HG02759 (cell line): ENCODE measurements around the gene LATS2.

Source experiments
- ATAC-seq: cut with Tn5 transposase; IDR thresholded peaks from one replicate; pipeline ENCODE4 v1.9.1; 2021; ENCODE audit warnings: mild to moderate bottlenecking, moderate library complexity; ENCODE audit not compliant: unreplicated experiment

LATS2 gene

DNA sequence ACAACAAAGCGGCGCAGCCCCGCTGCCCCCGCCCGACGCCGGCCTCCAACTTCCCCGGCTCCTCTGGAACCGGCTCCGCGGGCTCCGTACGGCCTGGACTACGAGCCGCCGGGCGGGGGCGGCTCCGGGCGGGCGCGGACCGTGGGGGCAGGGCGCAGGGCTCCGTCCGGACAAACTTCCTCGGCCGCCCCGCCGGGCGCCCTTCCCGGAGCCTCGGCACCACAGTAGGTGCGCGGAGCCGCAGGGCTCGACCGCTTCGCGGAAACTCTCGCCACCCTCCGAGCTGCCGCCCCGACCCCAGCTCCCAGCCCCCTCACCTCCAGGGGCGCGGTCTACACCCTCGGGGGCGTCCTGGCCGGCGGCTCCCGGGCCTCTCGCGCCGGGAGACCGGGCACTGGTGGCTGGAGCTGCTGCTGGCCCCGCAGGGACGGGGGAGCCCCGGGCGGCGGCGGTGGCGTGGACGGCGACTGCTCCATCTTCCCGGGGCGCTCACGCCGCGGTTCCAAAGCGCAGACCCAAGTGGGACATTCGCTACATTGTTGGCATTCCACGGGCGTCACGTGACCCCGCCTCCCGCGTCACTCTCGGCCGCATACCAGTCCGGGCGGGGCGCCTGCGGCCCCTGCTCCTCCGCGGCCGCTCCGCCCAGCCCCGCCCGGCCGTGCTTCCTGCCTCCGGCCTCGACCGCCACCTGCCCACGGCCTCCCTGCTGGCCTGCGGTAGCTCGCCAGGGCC, at the start of gene LATS2:
Gene LATS2 (minus strand): TSS at position 558 of the 735 bp plus-strand sequence. CDS start 15,560 bp downstream, outside the sequence.
- ATAC-seq: peak; percentile 90

DNA sequence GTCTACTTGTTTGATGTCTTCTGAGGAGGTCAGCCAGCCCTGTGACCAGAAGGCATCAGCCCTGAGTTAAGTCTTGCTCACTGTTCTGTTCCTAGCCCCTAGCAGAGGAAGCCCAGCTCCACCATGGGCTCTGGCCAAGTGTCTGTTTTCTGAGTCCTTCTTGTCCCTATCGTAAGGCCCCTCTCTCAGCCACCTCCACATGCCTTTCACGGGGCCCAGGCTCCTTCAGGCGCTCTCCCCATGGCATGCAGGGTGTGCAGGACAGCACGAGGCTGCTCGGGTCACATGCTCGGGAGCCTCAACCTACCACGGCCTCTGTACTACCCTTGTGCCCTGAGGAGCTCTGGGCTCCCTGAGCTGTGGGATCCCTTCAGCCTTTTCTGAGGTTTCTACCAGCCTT, 47.8 kb upstream of the LATS2 start:
- no peak for ATAC-seq

DNA sequence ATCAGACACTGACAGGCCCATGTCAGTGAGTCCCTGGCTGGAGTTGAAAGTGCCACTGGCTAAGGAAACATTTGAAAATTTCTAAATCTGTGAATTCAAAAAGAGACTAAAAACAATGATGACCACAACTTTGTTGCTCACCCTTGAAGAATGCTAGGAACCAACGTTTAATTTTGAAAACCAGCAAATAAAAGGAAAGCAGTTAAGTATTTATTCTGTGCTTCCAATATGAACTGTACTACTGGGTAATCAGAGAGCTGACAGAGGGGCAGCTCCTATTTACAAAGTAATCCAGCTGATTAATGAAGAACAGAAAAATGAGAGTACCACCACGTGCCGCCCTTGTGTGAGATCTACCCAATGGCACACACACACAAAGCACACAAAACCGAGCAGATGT, 44.7 kb upstream of the LATS2 start:
- ATAC-seq: no peak

DNA sequence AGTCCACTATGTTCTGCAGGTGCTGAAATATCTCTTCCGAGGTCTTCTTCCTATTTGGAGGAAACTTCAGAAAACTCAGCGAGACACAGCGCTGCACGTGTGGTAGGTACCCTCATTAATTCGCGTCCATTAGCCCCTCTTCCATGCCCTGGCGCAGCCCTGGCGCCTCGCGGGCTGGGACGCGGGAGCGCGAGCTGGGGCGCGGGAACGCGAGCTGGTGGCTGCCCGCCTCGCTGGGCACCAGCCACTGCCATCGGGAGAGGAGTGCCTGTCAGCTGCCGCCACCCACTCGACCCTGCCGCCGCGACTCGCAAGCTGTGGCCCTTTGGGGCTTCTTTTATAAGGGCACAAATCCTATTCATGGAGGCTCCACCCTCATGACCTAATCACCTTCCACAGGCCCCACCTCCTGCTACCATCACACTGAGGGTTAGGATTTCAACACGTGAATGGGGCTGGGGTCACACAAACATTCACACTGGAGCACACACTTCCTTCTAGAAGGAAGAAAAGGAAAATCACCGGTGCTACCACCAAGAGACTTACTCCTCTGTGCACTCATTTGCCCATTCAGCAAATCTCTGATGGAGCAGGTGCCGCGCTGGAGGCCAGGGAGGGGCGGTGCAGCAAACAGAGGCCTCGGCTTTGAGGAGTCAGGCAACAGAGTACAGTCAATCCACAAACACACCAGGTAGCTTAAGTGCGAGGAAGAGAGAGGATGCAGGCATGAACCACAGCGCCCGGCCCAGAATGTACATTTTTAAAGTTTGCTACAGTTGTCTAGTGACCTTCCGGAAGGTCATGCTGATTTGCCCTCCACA, 43.0 kb upstream of the LATS2 start:
- ATAC-seq: no peak

DNA sequence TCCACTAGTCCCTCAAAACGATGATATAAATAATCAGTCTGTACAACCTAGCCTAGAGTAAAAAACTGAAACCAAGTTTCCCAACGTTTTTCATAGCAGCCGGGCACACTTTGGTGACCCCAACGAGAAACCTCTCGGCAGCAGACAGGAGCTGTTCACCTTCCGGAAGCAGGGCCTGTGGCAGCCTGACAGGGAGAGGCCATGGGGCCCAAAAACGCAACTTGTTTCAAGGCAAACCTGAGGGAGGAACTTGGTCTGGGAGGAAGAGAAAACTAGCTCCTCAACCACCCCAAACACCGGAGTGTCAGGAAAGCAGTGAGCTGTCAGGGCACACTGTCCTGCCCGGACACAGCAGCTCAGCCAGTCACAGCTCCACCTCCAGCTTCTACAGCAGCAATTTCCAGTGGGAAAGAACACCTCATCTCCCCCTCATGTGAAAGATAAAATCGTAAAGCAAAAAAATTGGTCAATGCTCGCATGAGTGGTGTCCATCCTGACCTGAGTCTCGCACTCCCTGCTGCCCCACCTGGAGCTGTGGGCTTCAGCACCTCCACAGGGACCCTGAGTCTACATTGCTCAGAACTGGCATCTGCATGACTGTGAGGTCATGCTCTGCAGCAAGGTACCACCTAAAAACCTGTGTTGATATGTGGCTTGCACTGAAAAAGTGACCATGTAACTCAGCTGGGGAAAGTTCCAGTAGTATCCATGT, 40.6 kb upstream of the LATS2 start:
- no peak for ATAC-seq

DNA sequence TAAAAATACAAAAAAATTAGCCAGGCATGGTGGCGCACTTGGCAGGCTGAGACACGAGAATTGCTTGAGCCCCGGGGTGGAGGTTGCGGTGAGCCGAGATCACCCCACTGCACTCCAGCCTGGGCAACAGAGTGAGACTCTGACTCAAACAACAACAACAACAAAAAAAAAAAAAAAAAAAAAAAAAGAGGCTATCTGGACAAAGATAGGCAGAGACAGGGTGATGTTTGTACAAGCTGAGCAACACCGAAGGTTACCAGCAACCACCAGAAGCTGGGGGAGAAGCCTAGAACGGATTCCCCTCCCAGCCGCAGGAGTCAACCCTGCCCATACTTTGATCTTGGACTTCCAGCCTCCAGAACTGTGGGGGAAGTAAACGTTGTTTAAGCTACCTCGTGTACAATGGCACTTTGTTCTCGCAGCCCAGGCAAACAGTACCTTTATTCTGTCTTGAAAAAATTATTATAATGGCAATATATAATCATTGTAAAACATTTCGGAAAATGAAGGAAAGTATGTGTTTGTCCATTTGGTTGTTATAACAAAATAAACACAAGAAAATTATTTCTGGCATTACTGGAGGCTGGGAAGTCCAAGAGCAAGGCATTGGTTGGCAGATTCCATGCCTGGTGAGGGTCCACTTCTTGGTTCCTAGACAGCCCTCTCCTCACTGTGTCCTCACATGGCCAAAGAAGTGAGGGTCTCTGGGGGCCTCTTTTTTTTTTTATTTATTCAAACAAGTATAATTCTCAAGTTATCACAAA, 39.8 kb upstream of the LATS2 start:
- no peak for ATAC-seq

DNA sequence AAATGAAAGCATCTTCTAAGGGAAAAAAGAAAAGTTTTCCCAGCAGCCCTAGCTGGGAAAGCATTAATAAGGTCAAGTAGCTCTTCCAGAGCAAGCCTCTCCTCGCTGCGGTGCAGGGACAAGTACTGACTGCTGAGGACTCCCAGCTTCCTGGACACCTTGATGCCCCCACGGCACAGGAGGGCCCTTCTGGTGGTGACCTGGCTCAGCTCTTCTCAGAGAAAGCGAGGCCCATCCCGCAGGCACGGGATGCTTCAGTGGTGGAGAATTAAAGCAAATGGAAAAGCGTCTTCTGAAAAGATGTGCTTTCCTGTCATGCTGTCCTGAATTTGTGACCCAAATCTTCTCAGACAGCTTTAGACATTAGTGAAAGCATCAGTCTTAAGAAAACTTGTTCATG, 38.8 kb upstream of the LATS2 start:
- ATAC-seq: no peak

DNA sequence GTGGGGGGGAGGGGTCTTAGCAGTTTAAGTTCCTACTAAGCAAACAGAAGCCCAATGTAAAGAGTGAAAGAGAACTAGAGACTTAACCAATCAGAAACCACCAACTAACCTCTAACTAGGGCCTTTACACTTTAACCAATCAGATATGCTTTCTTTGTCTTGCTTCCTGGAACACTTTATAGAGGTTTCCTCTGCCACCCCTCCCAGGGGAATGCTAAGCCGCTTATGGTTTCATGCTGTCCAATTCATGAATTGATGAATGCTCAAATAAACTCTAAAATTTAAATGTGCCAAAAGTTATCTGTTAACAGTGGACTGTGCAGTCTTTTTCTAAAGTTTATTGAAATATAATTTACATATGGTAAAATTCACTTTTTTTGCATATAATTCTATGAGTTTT, 33.9 kb upstream of the LATS2 start:
- ATAC-seq: no peak

DNA sequence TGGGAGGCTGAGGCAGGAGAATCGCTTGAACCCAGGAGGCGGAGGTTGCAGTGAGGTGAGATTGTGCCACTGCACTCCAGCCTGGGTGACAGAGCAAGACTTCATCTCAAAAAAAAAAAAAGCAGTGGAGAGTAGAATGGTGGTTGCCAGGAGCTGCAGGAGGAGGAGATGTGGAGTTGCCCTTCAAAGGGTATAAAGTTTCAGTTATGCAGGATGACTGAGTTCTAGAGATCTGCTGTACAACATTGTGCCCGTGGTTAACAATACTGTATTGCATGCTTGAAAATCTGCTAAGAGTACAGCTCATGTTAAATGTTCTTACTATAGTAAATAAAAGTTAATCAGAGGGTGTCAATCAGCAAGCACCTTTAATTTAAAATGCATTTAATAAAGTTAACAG, 28.4 kb upstream of the LATS2 start:
- no peak for ATAC-seq

DNA sequence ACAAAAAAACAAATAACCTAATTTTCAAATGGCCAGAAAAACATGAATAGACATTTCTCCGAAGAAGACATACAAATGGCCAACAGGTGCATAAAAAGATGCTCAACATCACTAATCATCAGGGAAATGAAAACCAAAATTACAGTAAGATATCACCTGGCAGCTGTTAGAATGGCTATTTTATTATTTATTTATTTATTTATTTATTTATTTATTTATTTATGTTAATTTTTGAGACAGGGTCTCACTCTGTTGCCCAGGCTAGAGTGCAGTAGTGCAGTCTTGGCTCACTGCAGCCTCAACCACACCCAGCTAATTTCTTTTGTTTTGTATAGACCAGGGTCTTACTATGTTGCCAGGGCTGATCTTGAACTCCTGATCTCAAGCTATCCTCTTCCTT, 27.1 kb upstream of the LATS2 start:
- ATAC-seq: no peak

DNA sequence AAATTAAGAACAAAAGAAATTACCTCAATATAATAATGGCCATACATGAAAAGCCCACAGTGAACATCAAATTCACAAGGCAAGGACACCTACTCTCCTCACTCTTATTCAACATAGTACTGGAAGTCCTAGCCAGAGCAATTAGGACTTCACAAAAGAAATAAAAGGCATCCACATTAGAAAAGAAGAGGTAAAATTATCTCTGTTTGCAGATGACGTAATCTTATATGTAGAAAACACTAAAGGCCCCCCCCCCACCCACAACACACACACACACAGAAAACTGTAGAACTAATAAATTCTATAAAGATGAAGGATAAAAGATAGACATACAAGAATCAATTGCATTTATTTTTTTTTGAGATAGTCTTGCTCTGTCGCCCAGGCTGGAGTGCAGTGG, 25.5 kb upstream of the LATS2 start:
- no peak for ATAC-seq

DNA sequence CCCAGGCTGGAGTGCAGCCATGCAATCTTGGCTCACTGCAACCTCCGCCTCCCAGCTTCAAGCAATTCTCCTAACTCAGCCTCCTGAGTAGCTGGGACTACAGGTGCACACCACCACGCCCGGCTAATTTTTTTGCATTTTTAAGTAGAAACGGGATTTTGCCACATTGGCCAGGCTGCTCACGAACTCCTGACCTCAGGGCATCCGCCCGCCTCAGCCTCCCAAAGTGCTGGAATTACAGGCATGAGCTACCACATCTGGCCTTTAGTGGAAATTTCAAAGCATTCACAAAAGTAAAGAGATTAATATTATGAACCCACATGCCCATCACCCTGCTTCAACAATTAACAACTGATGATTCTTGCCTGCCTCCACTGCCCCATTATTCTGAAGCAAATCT, 20.5 kb upstream of the LATS2 start:
- ATAC-seq: no peak

DNA sequence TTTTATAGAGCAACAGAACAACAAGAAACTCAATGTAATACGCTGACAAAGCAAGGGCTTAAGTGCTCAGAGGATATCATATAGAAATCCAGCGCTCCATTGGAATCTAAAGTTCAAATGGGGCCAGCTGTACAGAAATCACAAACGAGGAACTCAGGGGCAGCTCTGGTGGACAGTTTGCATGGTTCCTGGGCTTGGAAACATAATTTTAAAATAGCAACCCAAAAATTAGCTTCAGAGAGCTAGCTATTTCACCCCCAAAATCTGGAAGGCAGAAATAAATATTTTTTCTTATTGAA, 19.2 kb upstream of the LATS2 start:
- ATAC-seq: no peak

DNA sequence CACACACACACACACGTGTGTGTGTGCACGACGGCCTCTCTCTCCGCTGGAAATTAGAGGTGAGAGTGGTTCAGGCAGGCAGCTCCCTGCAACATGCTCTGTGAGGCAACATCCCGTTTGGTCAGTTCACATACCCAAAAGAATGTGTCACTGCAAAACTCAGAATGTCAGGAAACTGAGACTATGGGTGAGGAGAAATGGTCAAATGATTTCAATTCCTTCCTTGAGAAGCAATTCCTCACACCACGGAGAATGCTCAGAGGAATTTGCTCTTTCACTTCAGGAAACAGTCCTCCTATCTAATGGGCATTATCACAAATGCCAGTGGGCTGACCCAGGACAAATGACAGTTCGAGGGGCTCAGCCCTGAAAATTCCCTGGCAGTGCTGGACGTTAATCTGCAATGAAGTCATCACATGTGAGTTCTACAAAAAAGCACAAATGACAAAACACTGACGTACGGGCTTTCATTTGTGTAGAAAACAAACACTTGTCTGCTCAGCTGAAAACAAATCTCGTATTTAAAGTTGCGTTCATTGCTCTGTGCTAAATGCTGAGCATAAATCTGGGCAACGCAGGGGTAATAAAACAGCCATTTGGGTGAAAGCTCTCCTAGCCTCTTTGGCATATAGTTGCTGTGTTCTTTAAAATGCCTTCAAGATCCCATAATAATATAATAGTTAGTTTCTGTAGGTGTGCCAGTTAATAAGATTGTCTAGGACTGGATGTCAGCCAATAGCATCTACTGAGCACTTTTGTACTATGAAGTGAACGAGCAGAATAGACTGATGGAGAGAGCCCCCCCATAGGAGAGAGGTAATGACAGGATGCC, 18.6 kb upstream of the LATS2 start:
- ATAC-seq: no peak

DNA sequence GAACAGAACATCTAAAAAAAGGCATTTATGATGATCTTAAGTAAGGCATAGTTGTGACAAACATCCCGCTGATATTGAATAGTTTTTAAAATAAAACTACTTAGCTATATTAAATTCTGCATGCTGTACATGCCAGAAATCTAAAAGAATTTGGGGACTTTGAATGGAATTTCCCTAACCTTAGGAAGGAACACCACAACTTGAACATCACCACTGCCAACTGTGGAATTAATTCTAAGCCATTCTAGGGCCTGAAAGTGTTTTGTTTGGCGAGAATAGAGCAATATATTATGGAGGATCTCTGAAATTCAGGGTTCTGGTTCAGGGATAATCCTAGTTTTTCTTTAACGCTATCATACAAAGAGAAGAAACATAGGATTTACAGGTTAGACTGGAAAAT, 17.8 kb upstream of the LATS2 start:
- no peak for ATAC-seq

DNA sequence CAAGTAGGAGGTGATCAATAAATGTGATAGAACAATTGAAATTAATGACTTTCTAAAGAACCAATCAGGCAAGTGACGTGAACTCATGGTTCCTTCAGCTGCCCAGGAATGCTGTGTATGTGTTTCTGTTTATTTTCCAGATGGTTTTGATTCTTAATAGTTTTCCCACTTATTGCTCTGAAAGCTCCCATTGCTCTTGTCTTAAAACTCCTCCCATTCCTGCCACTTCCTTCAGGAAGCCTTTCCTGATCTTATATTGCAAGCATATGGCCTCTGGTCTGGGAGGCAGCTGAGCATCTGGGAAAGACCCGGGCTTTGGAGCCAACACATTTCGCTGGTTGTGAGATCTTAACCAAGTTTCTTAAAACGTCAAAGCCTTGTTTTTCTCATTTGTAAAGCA, 17.1 kb upstream of the LATS2 start:
- no peak for ATAC-seq

DNA sequence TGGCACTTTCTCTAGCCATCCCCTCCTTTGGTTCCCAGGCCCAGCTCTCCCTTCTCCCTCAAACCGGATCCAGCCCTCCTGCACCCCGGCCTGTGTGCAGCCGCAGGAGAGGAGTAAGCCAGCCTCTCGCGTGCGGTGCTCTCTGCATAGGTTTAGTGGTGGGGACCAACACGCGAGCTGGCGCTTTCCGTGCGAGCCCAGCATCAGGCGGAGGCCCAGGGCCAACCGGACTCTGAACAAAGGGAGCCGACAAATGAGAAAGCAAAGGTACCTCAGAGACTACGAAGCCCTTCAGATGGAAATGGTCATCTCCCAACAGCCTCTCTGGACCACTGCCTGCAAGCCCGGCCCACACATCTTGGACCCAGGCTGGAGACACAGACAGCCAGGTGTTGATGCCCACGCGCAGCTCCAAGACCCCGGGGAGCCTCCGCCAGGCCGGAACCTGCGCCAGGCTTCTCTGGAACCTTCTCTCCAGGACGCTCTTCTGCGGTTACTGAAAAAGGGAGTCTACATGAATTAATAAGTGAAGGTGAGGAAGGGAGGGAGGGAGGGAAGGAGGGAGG, 16.5 kb upstream of the LATS2 start:
- no peak for ATAC-seq

DNA sequence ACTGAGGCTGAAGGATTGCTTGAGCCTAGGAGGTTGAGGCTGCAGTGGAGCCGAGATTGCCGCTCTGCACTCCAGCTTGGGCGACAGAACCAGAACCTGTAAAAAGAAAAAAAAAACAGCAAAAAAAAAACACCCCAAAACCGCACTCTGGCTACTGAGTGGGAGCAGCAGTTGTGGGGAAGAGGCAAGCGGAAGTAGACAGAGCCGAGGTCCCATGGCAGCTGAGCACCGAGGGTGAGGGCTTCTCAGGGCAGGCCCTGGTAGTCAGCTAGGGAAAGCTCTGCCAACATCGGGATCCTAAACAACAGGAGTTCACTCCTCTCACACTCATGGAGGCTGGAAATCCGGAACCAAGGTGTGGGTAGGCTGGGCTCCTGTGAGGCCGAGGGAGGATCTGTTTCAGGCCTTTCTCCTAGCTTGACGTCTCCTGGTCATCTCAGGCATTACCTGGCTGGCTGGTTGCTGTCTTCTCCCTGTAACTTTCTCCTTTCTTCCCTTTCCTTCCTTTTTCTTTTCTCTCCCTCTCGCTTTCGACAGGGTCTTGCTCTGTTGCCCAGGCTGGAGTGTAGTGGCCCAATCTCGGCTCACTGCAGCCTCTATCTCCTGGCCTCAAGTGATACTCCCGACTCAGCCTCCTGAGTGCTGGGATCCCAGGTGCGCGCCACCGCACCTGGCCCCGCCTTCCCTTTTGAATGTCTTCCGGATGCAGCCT, 15.8 kb upstream of the LATS2 start:
- no peak for ATAC-seq

DNA sequence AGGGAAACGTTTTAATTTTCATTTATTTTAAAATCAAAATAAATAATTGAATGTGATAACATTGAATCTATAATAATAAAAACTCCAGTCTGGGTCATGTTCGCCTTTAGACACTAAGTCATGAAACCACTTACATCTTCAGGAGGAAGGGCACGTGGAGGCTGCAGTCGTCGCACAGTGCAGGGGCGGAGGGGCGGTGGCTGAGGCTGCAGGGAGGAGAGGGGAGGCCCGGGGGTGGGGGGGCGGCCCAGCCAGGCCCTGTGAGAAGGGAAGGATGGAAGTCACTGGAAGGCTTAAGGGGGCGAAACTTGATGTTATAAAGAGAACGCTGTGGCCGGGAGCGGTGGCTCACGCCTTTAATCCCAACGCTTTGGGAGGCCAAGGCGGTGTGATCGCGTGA, 14.9 kb upstream of the LATS2 start:
- ATAC-seq: no peak
